Measurements from ENCODE around the gene PPP1R2C. TPM values are rescaled to one million over a fixed set of nuclear protein-coding genes. Genes with fewer than 3 reads are reported as not detected.

Gene PPP1R2C
- total RNA-seq, 1 donor from 2014 or later = not detected

- Mint-ChIP-seq H3K9me3 (ENCODE audit: unreplicated experiment) (peaks cover 2% of the 10 kb centered on the region), H3K4me3 (ENCODE audit: unreplicated experiment) (no peak overlapping the region), H3K27me3 (ENCODE audit: unreplicated experiment) (no peaks in the 10 kb centered on the region), H3K4me1 (ENCODE audit: low read depth, unreplicated experiment) (no peaks in the 10 kb centered on the region), H3K27ac (ENCODE audit: unreplicated experiment) (no peak overlapping the region), H3K36me3 (ENCODE audit: unreplicated experiment) (no peaks in the 10 kb centered on the region)
- no peak for DNase-seq
- TF ChIP-seq CTCF (IDR thresholded peaks at IDR 0.05; ENCODE audit: partially characterized antibody, unreplicated experiment) = no peak
Observed at GRCh38 chrX:42770566-42770965, 7.4 kb downstream of the PPP1R2C start.

- H3K36me3 Mint-ChIP-seq (ENCODE audit: unreplicated experiment) = no peaks in the 10 kb centered on the region
- no peaks in the 10 kb centered on the region for H3K27me3 Mint-ChIP-seq (ENCODE audit: unreplicated experiment)
- TF ChIP-seq CTCF (IDR thresholded peaks at IDR 0.05; ENCODE audit: partially characterized antibody, unreplicated experiment) = no peak
- no peak overlapping the region for H3K27ac Mint-ChIP-seq (ENCODE audit: unreplicated experiment)
- peaks cover 4% of the 10 kb centered on the region for H3K9me3 Mint-ChIP-seq (ENCODE audit: unreplicated experiment)
- no peak overlapping the region for H3K4me3 Mint-ChIP-seq (ENCODE audit: unreplicated experiment)
- H3K4me1 Mint-ChIP-seq (ENCODE audit: low read depth, unreplicated experiment) = no peaks in the 10 kb centered on the region
- DNase-seq = no peak
Observed at GRCh38 chrX:42759881-42760280, 18.1 kb downstream of the PPP1R2C start.

- Mint-ChIP-seq H3K4me3 (ENCODE audit: unreplicated experiment) (no peak overlapping the region), H3K4me1 (ENCODE audit: low read depth, unreplicated experiment) (peaks cover 2% of the 10 kb centered on the region), H3K27me3 (ENCODE audit: unreplicated experiment) (no peaks in the 10 kb centered on the region), H3K36me3 (ENCODE audit: unreplicated experiment) (no peaks in the 10 kb centered on the region), H3K27ac (ENCODE audit: unreplicated experiment) (no peak overlapping the region), H3K9me3 (ENCODE audit: unreplicated experiment) (peaks cover 2% of the 10 kb centered on the region)
- no peak for DNase-seq
- no peak for TF ChIP-seq CTCF (IDR thresholded peaks at IDR 0.05; ENCODE audit: partially characterized antibody, unreplicated experiment)
Observed at GRCh38 chrX:42755815-42756214, 22.1 kb downstream of the PPP1R2C start.

- H3K4me1 Mint-ChIP-seq (ENCODE audit: low read depth, unreplicated experiment) = peaks cover 2% of the 10 kb centered on the region
- H3K27me3 Mint-ChIP-seq (ENCODE audit: unreplicated experiment) = no peaks in the 10 kb centered on the region
- H3K4me3 Mint-ChIP-seq (ENCODE audit: unreplicated experiment) = no peak overlapping the region
- no peak for TF ChIP-seq CTCF (IDR thresholded peaks at IDR 0.05; ENCODE audit: partially characterized antibody, unreplicated experiment)
- no peak overlapping the region for H3K27ac Mint-ChIP-seq (ENCODE audit: unreplicated experiment)
- DNase-seq = no peak
- no peaks in the 10 kb centered on the region for H3K36me3 Mint-ChIP-seq (ENCODE audit: unreplicated experiment)
- H3K9me3 Mint-ChIP-seq (ENCODE audit: unreplicated experiment) = peaks cover 2% of the 10 kb centered on the region
Observed at GRCh38 chrX:42754603-42755002, 23.4 kb downstream of the PPP1R2C start.

DNA sequence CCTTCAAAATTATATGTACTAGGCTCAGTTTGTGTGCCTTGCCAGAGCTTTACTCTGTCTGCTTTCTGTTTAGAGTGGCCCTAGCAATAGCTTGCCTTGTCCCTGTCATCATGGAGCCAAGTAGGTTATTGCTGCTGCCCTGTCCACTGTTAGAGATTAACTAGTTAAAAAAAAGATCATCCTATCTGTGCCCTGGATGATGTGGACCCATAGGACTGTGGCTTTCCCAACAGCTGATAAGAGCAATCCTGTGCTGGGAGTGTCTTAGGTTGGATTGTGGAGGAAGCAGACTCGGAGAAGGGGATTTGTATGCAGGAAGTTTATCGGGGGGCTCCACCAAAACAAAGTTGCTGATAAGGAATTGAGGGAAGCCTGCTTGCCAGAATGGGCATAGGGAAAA, 23.8 kb downstream of the PPP1R2C start:
- Mint-ChIP-seq H3K27ac (ENCODE audit: unreplicated experiment) (no peak overlapping the region), H3K27me3 (ENCODE audit: unreplicated experiment) (no peaks in the 10 kb centered on the region), H3K4me1 (ENCODE audit: low read depth, unreplicated experiment) (peaks cover 2% of the 10 kb centered on the region), H3K36me3 (ENCODE audit: unreplicated experiment) (no peaks in the 10 kb centered on the region), H3K9me3 (ENCODE audit: unreplicated experiment) (peaks cover 2% of the 10 kb centered on the region), H3K4me3 (ENCODE audit: unreplicated experiment) (no peak overlapping the region)
- DNase-seq = no peak
- TF ChIP-seq CTCF (IDR thresholded peaks at IDR 0.05; ENCODE audit: partially characterized antibody, unreplicated experiment) = no peak
